ENCODE measurements around the gene IGF1.

IGF1 gene

DNA sequence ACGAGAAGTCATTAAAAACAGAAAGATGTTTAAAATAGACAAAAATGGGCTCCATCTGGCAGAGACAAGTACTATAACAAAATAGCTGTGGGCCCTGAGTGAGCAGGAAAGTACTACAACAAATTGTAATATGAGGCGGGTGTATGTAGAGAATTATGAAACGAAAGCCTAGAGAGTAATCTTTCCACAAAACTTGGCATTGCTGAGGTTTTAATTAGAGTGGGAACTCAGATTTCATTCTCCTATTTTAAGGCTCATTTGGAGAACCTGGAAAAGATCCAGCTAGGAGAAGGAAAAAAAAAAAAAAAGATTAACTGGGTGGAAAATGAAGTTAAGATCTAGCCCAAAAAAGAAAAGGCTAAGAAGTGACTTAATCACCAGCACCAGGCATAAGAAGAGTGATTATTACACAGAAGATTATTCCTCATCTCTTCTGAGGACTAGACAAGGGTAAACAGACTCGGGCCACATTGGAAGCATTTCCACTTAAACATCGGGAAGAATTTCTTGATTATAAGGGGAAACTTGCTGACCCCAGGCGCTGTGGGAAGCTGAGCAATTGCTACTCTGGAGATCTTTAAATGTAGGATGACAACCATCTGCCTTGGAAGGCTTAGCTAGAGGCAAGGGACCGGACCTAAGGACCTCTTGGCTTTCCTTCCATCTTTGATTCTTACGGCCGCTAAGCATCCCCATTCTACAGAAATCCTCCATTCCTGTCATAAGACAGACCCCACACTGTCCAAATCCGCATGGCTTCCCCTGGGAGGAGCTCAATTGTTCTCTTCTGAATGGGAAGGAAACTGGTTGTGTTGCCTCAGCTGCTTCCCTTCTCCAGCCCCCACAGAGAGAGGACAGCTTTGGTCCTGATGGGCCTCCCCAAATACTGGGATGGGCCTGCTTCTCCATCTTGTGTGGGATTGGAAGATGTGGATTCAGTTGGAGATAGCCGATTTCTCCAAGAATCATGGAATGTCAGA lies 40.6 kb downstream of the IGF1 start:
- no peaks in the 10 kb centered on the region for H3K36me3 ChIP-seq (ENCODE audit: control insufficient read depth, insufficient read depth, low read length)
- no peak overlapping the region for H3K27ac ChIP-seq (ENCODE audit: low read depth, low read length)
- H3K4me3 ChIP-seq (ENCODE audit: low read depth, low read length): no peak overlapping the region
- 0 out of 2 replicates have a peak, but pooled peaks cover 2% of the 10 kb centered on the region for H3K9me3 ChIP-seq (ENCODE audit: control insufficient read depth, insufficient read depth, low read depth, low read length)
- H3K27me3 ChIP-seq (ENCODE audit: control insufficient read depth, insufficient read depth, low read length): no peaks in the 10 kb centered on the region
- no peaks in the 10 kb centered on the region for H3K4me1 ChIP-seq (ENCODE audit: control insufficient read depth, insufficient read depth, low read length)
- H3K9ac ChIP-seq (ENCODE audit: low read length): no peak overlapping the region

- no peaks in the 10 kb centered on the region for H3K27me3 ChIP-seq (ENCODE audit: control insufficient read depth, insufficient read depth, low read length)
- no peak overlapping the region for H3K4me3 ChIP-seq (ENCODE audit: low read depth, low read length)
- H3K4me1 ChIP-seq (ENCODE audit: control insufficient read depth, insufficient read depth, low read length): no peaks in the 10 kb centered on the region
- H3K27ac ChIP-seq (ENCODE audit: low read depth, low read length): no peak overlapping the region
- H3K36me3 ChIP-seq (ENCODE audit: control insufficient read depth, insufficient read depth, low read length): no peaks in the 10 kb centered on the region
- H3K9ac ChIP-seq (ENCODE audit: low read length): no peak overlapping the region
- no peaks in the 10 kb centered on the region for H3K9me3 ChIP-seq (ENCODE audit: control insufficient read depth, insufficient read depth, low read depth, low read length)
Measured at GRCh38 chr12:102438827-102439210, 41.5 kb downstream of the IGF1 start.

DNA sequence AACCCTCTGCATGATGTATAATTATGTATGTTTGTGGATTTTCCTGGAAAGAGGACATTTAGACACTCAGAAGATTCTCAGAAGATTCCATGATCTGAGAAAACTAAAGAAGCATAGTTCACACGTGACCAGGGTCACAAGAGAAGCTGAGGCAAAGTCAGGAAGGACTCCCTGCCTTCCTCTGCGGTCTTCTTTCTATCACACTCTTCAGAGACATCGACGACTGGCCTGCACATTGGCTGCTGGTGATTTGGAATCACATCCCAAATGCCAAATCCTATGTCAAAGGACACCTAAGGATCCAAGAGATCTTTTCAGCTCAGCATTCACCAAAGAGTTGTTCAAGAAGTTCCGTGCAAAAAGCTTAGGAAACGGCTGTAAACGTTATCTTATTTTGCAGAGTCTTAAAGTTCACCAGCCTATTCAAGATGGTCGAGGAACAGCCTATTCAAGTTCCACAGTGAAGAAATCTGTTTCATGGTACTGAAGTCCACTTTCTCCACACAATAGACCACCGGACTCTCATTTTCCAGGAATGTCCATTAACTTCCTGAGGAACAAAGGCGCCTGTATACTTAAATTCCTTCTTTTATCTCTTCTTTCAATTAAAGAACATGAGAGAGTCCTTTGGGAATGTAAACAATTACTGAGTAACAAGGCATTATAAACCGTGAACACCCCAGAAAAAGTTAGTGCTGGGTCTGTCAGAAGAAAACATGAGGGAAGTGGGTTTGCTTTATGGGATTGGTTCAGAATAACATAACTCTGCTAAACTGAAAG lies 42.1 kb downstream of the IGF1 start:
- Histone ChIP-seq H3K4me1 (ENCODE audit: control insufficient read depth, insufficient read depth, low read length) (no peaks in the 10 kb centered on the region), H3K27ac (ENCODE audit: low read depth, low read length) (no peak overlapping the region), H3K9ac (ENCODE audit: low read length) (no peak overlapping the region), H3K27me3 (ENCODE audit: control insufficient read depth, insufficient read depth, low read length) (no peaks in the 10 kb centered on the region), H3K4me3 (ENCODE audit: low read depth, low read length) (no peak overlapping the region), H3K36me3 (ENCODE audit: control insufficient read depth, insufficient read depth, low read length) (no peaks in the 10 kb centered on the region), H3K9me3 (ENCODE audit: control insufficient read depth, insufficient read depth, low read depth, low read length) (no peaks in the 10 kb centered on the region)

DNA sequence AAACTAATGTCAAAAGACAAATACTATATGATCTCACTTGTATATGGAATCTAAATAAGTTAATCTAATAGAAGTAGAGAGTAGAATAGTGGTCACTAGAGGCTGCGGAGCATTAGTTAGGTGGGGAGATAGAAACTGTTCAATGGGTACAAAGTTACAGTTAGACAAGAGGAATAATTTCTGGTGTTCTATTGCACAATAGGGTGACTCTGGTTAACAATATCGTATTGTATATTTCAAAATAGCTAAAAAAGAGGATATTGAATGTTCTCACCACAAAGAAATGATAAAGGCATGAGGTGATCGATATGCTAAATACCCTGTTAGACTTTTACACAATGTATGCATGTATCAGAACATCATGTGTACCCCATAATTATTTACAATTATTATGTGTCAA lies 42.9 kb downstream of the IGF1 start:
- Histone ChIP-seq H3K9me3 (ENCODE audit: control insufficient read depth, insufficient read depth, low read depth, low read length) (no peaks in the 10 kb centered on the region), H3K36me3 (ENCODE audit: control insufficient read depth, insufficient read depth, low read length) (no peaks in the 10 kb centered on the region), H3K27ac (ENCODE audit: low read depth, low read length) (no peak overlapping the region), H3K4me1 (ENCODE audit: control insufficient read depth, insufficient read depth, low read length) (no peaks in the 10 kb centered on the region), H3K9ac (ENCODE audit: low read length) (no peak overlapping the region), H3K27me3 (ENCODE audit: control insufficient read depth, insufficient read depth, low read length) (no peaks in the 10 kb centered on the region), H3K4me3 (ENCODE audit: low read depth, low read length) (no peak overlapping the region)

DNA sequence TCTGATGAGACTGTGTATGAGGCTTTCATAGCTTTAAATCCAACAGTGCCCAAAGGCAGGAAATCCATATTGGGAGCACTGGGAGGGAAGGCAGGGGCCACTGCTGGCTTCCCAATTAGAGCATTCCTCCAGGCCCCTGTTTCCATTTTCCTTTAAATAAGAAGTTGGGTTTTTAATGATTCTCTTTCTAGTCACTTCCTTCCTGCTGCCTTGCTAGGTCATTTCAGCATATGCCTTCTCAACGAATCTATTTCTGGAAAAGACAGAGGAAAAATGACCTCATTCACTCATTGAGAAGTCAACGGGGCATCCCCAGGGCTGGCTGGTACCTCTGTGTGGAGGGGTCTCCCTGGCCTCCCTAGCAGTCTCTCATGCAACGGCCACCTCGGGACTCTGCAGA lies 43.5 kb downstream of the IGF1 start:
- Histone ChIP-seq H3K27ac (ENCODE audit: low read depth, low read length) (no peak overlapping the region), H3K9me3 (ENCODE audit: control insufficient read depth, insufficient read depth, low read depth, low read length) (no peaks in the 10 kb centered on the region), H3K4me3 (ENCODE audit: low read depth, low read length) (no peak overlapping the region), H3K4me1 (ENCODE audit: control insufficient read depth, insufficient read depth, low read length) (no peaks in the 10 kb centered on the region), H3K36me3 (ENCODE audit: control insufficient read depth, insufficient read depth, low read length) (no peaks in the 10 kb centered on the region), H3K9ac (ENCODE audit: low read length) (no peak overlapping the region), H3K27me3 (ENCODE audit: control insufficient read depth, insufficient read depth, low read length) (no peaks in the 10 kb centered on the region)

- no peaks in the 10 kb centered on the region for H3K4me1 ChIP-seq (ENCODE audit: control insufficient read depth, insufficient read depth, low read length)
- no peaks in the 10 kb centered on the region for H3K27me3 ChIP-seq (ENCODE audit: control insufficient read depth, insufficient read depth, low read length)
- no peaks in the 10 kb centered on the region for H3K9me3 ChIP-seq (ENCODE audit: control insufficient read depth, insufficient read depth, low read depth, low read length)
- H3K4me3 ChIP-seq (ENCODE audit: low read depth, low read length): no peak overlapping the region
- H3K27ac ChIP-seq (ENCODE audit: low read depth, low read length): no peak overlapping the region
- no peak overlapping the region for H3K9ac ChIP-seq (ENCODE audit: low read length)
- H3K36me3 ChIP-seq (ENCODE audit: control insufficient read depth, insufficient read depth, low read length): no peaks in the 10 kb centered on the region
Measured at GRCh38 chr12:102435827-102436436, 44.4 kb downstream of the IGF1 start.

GRCh38 chr12:102433304-102433703 lies 47.1 kb downstream of the IGF1 start:
- no peaks in the 10 kb centered on the region for H3K27me3 ChIP-seq (ENCODE audit: control insufficient read depth, insufficient read depth, low read length)
- no peak overlapping the region for H3K27ac ChIP-seq (ENCODE audit: low read depth, low read length)
- no peaks in the 10 kb centered on the region for H3K4me1 ChIP-seq (ENCODE audit: control insufficient read depth, insufficient read depth, low read length)
- H3K4me3 ChIP-seq (ENCODE audit: low read depth, low read length): no peak overlapping the region
- H3K9ac ChIP-seq (ENCODE audit: low read length): no peak overlapping the region
- H3K9me3 ChIP-seq (ENCODE audit: control insufficient read depth, insufficient read depth, low read depth, low read length): no peaks in the 10 kb centered on the region
- no peaks in the 10 kb centered on the region for H3K36me3 ChIP-seq (ENCODE audit: control insufficient read depth, insufficient read depth, low read length)

GRCh38 chr12:102430661-102431060 lies 49.7 kb downstream of the IGF1 start:
- Histone ChIP-seq H3K27me3 (ENCODE audit: control insufficient read depth, insufficient read depth, low read length) (no peaks in the 10 kb centered on the region), H3K27ac (ENCODE audit: low read depth, low read length) (no peak overlapping the region), H3K9me3 (ENCODE audit: control insufficient read depth, insufficient read depth, low read depth, low read length) (no peaks in the 10 kb centered on the region), H3K9ac (ENCODE audit: low read length) (no peak overlapping the region), H3K4me1 (ENCODE audit: control insufficient read depth, insufficient read depth, low read length) (peaks cover 4% of the 10 kb centered on the region; the same call in 1 of the 2 replicates), H3K4me3 (ENCODE audit: low read depth, low read length) (no peak overlapping the region), H3K36me3 (ENCODE audit: control insufficient read depth, insufficient read depth, low read length) (no peaks in the 10 kb centered on the region)

DNA sequence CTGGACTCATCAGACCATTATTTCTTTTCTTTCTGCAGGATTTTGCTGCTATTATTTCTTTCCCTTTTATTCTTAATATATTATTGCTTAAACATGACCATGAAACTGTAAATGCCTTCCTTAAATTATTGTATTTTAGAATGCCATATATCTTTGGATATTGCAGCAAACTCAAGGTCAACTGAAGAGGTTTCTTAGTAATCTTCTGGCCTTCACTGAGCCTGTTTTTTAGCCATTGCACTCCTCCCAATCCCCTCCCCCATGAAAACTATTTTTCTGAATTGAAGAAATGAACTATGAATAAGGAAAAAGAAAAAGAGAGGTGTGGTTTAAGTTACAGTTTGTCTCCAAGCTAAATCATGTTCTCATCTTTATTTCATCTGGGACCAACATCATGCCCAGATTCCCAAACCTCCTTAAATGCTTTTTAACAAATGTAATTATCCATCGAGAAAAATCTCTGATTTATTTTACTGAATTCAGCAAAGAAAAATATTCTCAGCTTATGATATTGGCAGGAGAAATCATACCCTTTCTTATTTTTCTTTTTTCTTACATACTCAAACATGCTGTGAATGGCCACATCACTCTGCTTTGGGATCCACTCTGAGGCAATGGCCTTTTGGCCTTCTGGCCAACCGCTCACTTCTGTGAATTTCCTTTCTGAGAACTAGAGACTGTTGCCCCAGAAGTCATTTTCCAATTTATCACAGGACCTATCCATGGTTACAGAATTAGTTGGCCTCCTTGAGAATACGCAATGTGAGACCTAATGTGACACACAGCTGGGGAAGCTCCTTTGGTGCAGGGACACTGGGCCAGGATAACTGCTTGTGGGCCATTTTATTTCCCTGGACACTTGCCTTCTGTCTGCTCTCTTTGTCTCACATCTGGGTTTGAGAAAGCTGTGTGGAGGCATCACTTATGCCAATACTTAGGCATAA lies 50.9 kb downstream of the IGF1 start:
- no peak overlapping the region for H3K4me3 ChIP-seq (ENCODE audit: low read depth, low read length)
- no peaks in the 10 kb centered on the region for H3K36me3 ChIP-seq (ENCODE audit: control insufficient read depth, insufficient read depth, low read length)
- H3K9ac ChIP-seq (ENCODE audit: low read length): no peak overlapping the region
- H3K4me1 ChIP-seq (ENCODE audit: control insufficient read depth, insufficient read depth, low read length): peaks cover 4% of the 10 kb centered on the region; the same call in 1 of the 2 replicates
- H3K27ac ChIP-seq (ENCODE audit: low read depth, low read length): no peak overlapping the region
- H3K27me3 ChIP-seq (ENCODE audit: control insufficient read depth, insufficient read depth, low read length): no peaks in the 10 kb centered on the region
- no peaks in the 10 kb centered on the region for H3K9me3 ChIP-seq (ENCODE audit: control insufficient read depth, insufficient read depth, low read depth, low read length)

DNA sequence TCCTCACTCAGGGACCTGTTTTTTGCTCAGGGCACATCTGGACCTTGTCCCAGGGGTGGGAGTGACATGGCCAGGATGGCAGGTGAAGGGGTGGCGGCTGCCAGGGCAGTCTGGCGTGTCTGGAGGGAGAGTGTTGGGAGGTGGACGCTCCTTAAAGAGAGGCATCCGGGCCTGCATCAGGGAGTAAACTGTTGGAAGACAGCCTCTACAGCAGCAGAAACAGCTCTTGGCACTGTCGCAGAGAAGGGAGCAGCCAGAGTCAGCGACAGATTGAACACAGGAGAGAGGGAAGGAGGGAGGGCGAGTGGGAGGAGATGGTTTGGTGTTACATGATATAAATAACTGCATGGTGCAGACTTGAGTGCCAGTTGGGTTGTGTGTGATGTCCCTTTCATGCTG lies 52.8 kb downstream of the IGF1 start:
- Histone ChIP-seq H3K27ac (ENCODE audit: low read depth, low read length) (no peak overlapping the region), H3K9ac (ENCODE audit: low read length) (no peak overlapping the region), H3K27me3 (ENCODE audit: control insufficient read depth, insufficient read depth, low read length) (no peaks in the 10 kb centered on the region), H3K4me3 (ENCODE audit: low read depth, low read length) (no peak overlapping the region), H3K36me3 (ENCODE audit: control insufficient read depth, insufficient read depth, low read length) (no peaks in the 10 kb centered on the region), H3K9me3 (ENCODE audit: control insufficient read depth, insufficient read depth, low read depth, low read length) (no peaks in the 10 kb centered on the region), H3K4me1 (ENCODE audit: control insufficient read depth, insufficient read depth, low read length) (peaks cover 4% of the 10 kb centered on the region; the same call in 1 of the 2 replicates)

Data from HUES6 (cell line).